Peyer's patch (tissue), 4 donors: ENCODE data around the gene EWSR1. TPM values are rescaled to one million over a fixed set of nuclear protein-coding genes. Genes with fewer than 3 reads are reported as not detected.
A peak's percentile ranks its signal among the peaks of the same experiment; 100 is the strongest.

Experiments
- DNase-seq, 3 donors: peaks; one replicate each; pipeline ENCODE4 v3.0.0-alpha.2; 2017 to 2019
- H3K27ac ChIP-seq, 4 donors: fragments of 200-600 bp; sonication (generic); one replicate each; pipeline ENCODE4 v1.5.1; 2016 to 2019
- H3K27me3 ChIP-seq, 2 donors: fragments of 200-600 bp; sonication (generic); one replicate each; pipeline ENCODE4 v1.5.1; 2019
- H3K36me3 ChIP-seq, 3 donors: fragments of 200-600 bp; sonication (generic); one replicate each; pipeline ENCODE4 v1.5.1; 2016 to 2019
- H3K4me1 ChIP-seq, 4 donors: fragments of 200-600 bp; sonication (generic); one replicate each; pipeline ENCODE4 v1.5.1; 2016 to 2019
- H3K4me3 ChIP-seq, 4 donors: fragments of 200-600 bp; sonication (generic); 1 replicate in 3 of 4; 2 replicates in 1 of 4; pipeline ENCODE4 v1.5.1; 2016 to 2019; ENCODE audit warnings: mild to moderate bottlenecking in 1 of 4
- H3K9me3 ChIP-seq, 4 donors: fragments of 200-600 bp; sonication (generic); one replicate each; pipeline ENCODE4 v1.5.1; 2016 to 2019; ENCODE audit warnings: mild to moderate bottlenecking in 1 of 4
- CTCF ChIP-seq, 6 experiments: fragments of 450-650 bp in 4 of 6; fragments of 200-600 bp in 2 of 6; sonication (generic) in 1 of 6; IDR thresholded peaks; one replicate each; pipeline ENCODE4 v1.5.1; 2017 to 2019; ENCODE audit warnings: antibody characterized with exemption in 6 of 6, mild to moderate bottlenecking in 3 of 6, moderate library complexity in 1 of 6
- POLR2A ChIP-seq, 2 donors: fragments of 450-650 bp; IDR thresholded peaks; one replicate each; pipeline ENCODE4 v1.5.1; 2017; ENCODE audit warnings: antibody characterized with exemption in 2 of 2, mild to moderate bottlenecking in 2 of 2, moderate library complexity in 2 of 2
- total RNA-seq, 4 donors: library from RNA; depleted of rRNA; stranded (reverse); fragments of >200 nt; gene quantifications; one replicate each; pipeline ENCODE4 v1.1.0, GENCODE V29; 2016

Gene EWSR1
- total RNA-seq, 4 donors from 2014 or later: 186 to 444 (median 276) TPM

DNA sequence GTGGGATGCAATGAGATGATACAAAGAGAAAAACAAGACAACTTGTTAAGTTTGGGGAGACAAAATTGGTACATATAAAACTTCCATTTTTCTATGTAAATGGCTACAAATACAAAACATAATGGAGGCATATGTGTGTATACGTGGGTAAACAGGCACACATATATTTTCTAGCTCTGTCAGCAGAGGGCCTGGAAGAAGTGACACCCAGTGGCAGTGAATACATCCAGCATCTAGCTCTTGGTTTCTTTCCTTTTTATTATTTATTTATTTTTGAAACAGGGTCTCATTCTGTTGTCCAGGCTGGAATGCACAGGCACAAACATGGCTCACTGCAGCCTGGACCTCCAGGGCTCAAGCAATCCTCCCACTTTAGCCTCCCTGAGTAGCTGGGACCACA, 52.5 kb downstream of the EWSR1 start:
- Histone ChIP-seq H3K9me3 (no peaks in the 10 kb centered on the region), H3K4me1 (peaks cover 0 to 4% (median under 1%) of the 10 kb centered on the region in 4 donors), H3K36me3 (no peaks in the 10 kb centered on the region), H3K27me3 (peaks cover 0 to 7% of the 10 kb centered on the region in 2 donors), H3K4me3 (no peak overlapping the region), H3K27ac (no peak overlapping the region)
- TF ChIP-seq POLR2A (IDR thresholded peaks at IDR 0.05) (no peak), CTCF (IDR thresholded peaks at IDR 0.05) (peak in 1 of 6 experiments; percentile 7)
- DNase-seq: no peak

GRCh38 chr22:29323641-29324040, 55.6 kb downstream of the EWSR1 start:
- DNase-seq: no peak
- no peaks in the 10 kb centered on the region for H3K27me3 ChIP-seq
- H3K36me3 ChIP-seq: peaks cover 0 to 23% (median 0%) of the 10 kb centered on the region in 3 donors
- no peaks in the 10 kb centered on the region for H3K9me3 ChIP-seq
- no peak for TF ChIP-seq CTCF (IDR thresholded peaks at IDR 0.05)
- TF ChIP-seq POLR2A (IDR thresholded peaks at IDR 0.05): no peak
- H3K4me3 ChIP-seq: no peak overlapping the region
- no peak overlapping the region for H3K27ac ChIP-seq
- H3K4me1 ChIP-seq: no peaks in the 10 kb centered on the region

GRCh38 chr22:29325356-29325755, 57.3 kb downstream of the EWSR1 start:
- TF ChIP-seq CTCF (IDR thresholded peaks at IDR 0.05) (no peak), POLR2A (IDR thresholded peaks at IDR 0.05) (no peak)
- H3K36me3 ChIP-seq: peaks cover 0 to 41% (median 0%) of the 10 kb centered on the region in 3 donors
- DNase-seq: no peak
- no peaks in the 10 kb centered on the region for H3K4me1 ChIP-seq
- no peaks in the 10 kb centered on the region for H3K27me3 ChIP-seq
- H3K4me3 ChIP-seq: no peak overlapping the region
- H3K9me3 ChIP-seq: no peaks in the 10 kb centered on the region
- H3K27ac ChIP-seq: no peak overlapping the region

DNA sequence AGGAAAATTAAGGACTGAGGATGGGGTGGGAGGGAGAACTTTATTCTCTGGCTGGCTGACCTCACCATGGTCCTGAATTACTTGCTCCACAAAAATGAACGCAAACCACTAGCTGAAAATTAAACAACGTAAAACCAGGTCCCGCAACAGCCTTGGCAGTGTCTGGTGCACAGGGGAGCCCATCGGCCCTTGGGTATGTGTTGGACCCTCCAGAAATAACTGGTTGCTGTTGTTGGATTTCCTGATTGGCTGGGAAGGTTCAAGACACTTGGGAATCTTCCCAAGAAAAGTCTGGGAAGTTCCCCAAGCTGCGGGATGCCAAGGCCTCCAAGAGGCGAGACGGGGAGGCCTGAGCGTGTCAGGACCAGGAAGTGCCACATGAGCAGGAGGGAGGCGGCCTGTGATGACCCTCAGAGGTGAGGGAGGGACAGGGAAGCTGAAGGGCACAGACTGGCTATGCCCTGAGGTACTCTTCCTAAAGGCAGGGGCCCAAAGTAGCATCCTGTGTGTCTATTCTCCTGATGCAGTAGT, 57.8 kb downstream of the EWSR1 start:
- peaks cover 0 to 46% (median 0%) of the 10 kb centered on the region in 3 donors for H3K36me3 ChIP-seq
- H3K4me3 ChIP-seq: no peak overlapping the region
- H3K27ac ChIP-seq: no peak overlapping the region
- H3K27me3 ChIP-seq: no peaks in the 10 kb centered on the region
- H3K4me1 ChIP-seq: no peaks in the 10 kb centered on the region
- TF ChIP-seq CTCF (IDR thresholded peaks at IDR 0.05): no peak
- H3K9me3 ChIP-seq: no peaks in the 10 kb centered on the region
- DNase-seq: no peak

- no peaks in the 10 kb centered on the region for H3K4me1 ChIP-seq
- TF ChIP-seq POLR2A (IDR thresholded peaks at IDR 0.05): no peak
- no peak for TF ChIP-seq CTCF (IDR thresholded peaks at IDR 0.05)
- no peaks in the 10 kb centered on the region for H3K9me3 ChIP-seq
- H3K27ac ChIP-seq: no peak overlapping the region
- H3K27me3 ChIP-seq: no peaks in the 10 kb centered on the region
- H3K4me3 ChIP-seq: no peak overlapping the region
- peaks cover 0 to 52% (median 0%) of the 10 kb centered on the region in 3 donors for H3K36me3 ChIP-seq
- no peak for DNase-seq
These were observed 58.4 kb downstream of the EWSR1 start for GRCh38 chr22:29326481-29326880.
